ENCODE measurements around the gene XPNPEP2.

The XPNPEP2 gene

DNA sequence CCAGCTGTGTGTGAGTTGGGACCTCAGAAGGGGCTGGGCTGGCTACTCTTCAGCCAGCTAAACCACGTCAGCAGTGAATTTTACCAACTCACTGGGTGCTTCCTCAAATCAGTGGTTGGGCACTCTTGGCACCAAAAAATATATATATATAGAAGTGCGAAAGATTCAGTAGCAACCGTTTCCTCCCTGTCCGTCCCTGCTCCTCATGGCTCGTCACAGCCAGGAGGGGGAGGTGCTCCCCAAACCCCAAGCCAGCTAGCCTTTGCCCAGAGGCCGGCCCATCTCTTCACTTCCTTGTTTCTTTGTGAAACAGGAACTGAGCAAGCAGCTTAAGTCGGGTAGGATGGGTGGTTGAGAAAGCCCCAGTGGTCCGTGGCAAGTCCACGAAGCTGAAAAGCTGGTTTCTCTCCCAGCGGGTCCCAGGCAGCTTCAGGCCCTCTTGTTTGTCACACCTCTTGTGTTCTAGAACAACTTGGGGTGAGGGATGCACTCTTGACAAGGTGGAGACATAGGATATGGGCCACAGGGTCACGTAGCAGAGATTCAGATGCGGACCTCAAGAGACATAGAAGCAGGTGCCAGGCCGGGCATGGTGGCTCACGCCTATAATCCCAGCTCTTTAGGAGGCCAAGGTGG, 34.1 kb downstream of the XPNPEP2 start:
- TF ChIP-seq TEAD4 (IDR thresholded peaks at IDR 0.05) (no peak), TCF12 (IDR thresholded peaks at IDR 0.05; ENCODE audit: low read depth) (no peak), RAD21 (IDR thresholded peaks at IDR 0.05; ENCODE audit: low read depth) (no peak), ZBTB7A (IDR thresholded peaks at IDR 0.05; ENCODE audit: low read depth) (no peak), EP300 (IDR thresholded peaks at IDR 0.05; ENCODE audit: borderline replicate concordance) (no peak), FOXM1 (IDR thresholded peaks at IDR 0.05; ENCODE audit: borderline replicate concordance, low read depth) (no peak), CEBPB (IDR thresholded peaks at IDR 0.05) (no peak), USF1 (IDR thresholded peaks at IDR 0.05) (no peak), TAF1 (IDR thresholded peaks at IDR 0.05; ENCODE audit: low read depth) (no peak), CREB1 (IDR thresholded peaks at IDR 0.05; ENCODE audit: low read depth) (no peak), EGR1 (IDR thresholded peaks at IDR 0.05) (no peak), NFIC (IDR thresholded peaks at IDR 0.05) (no peak), REST (IDR thresholded peaks at IDR 0.05; ENCODE audit: low read depth) (no peak), YY1 (IDR thresholded peaks at IDR 0.05; ENCODE audit: low read depth) (no peak)
- TF ChIP-seq, protein P1, sequence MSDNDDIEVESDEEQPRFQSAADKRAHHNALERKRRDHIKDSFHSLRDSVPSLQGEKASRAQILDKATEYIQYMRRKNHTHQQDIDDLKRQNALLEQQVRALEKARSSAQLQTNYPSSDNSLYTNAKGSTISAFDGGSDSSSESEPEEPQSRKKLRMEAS (IDR thresholded peaks at IDR 0.05) = no peak

DNA sequence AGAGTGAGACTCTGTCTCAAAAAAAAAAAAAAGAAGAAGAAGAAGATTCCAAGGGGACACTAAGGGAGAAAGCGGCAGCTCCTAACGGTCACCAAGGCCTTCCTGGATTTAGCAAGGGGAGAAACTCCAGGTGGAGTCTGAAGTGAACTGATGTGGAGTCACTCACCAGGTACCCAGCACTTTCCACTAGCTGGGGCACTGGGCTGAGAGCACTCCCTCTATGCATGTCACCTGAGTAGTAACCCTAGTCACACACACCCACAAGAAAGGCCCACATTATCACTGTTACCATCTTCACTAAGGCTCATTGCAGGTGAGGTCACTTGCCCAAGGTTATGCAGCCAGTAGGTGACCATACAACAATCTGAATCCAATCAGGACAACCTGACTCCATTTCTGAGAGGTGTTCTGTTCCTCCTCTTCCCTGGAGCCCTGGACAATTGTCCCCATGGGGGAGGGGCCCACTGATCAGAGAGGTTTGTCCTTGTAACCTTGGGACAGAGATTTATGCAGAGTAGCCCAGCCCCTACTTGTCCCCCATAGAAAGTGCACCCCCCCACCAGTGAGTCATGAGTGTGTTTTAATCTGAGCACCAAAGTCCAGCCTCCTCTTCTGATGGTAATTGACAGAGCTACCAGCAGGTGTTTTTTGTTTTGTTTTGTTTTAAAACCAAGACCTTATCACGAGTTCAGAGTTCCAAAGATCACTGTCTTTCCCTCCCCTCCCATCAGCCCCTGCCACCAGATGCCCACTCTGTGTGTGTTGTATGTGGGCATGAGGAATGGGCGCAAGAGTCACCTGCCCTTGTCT, 35.1 kb downstream of the XPNPEP2 start:
- TF ChIP-seq YY1 (IDR thresholded peaks at IDR 0.05; ENCODE audit: low read depth) = no peak
- TF ChIP-seq ZBTB7A (IDR thresholded peaks at IDR 0.05; ENCODE audit: low read depth) = no peak
- no peak for TF ChIP-seq EP300 (IDR thresholded peaks at IDR 0.05; ENCODE audit: borderline replicate concordance)
- TF ChIP-seq EGR1 (IDR thresholded peaks at IDR 0.05) = no peak
- no peak for TF ChIP-seq TCF12 (IDR thresholded peaks at IDR 0.05; ENCODE audit: low read depth)
- TF ChIP-seq FOXM1 (IDR thresholded peaks at IDR 0.05; ENCODE audit: borderline replicate concordance, low read depth) = no peak
- TF ChIP-seq, protein P1 (IDR thresholded peaks at IDR 0.05) = no peak
- no peak for TF ChIP-seq TEAD4 (IDR thresholded peaks at IDR 0.05)
- no peak for TF ChIP-seq NFIC (IDR thresholded peaks at IDR 0.05)
- no peak for TF ChIP-seq CREB1 (IDR thresholded peaks at IDR 0.05; ENCODE audit: low read depth)
- no peak for TF ChIP-seq CEBPB (IDR thresholded peaks at IDR 0.05)
- TF ChIP-seq REST (IDR thresholded peaks at IDR 0.05; ENCODE audit: low read depth) = no peak
- TF ChIP-seq TAF1 (IDR thresholded peaks at IDR 0.05; ENCODE audit: low read depth) = no peak
- TF ChIP-seq USF1 (IDR thresholded peaks at IDR 0.05) = no peak
- TF ChIP-seq RAD21 (IDR thresholded peaks at IDR 0.05; ENCODE audit: low read depth) = no peak

DNA sequence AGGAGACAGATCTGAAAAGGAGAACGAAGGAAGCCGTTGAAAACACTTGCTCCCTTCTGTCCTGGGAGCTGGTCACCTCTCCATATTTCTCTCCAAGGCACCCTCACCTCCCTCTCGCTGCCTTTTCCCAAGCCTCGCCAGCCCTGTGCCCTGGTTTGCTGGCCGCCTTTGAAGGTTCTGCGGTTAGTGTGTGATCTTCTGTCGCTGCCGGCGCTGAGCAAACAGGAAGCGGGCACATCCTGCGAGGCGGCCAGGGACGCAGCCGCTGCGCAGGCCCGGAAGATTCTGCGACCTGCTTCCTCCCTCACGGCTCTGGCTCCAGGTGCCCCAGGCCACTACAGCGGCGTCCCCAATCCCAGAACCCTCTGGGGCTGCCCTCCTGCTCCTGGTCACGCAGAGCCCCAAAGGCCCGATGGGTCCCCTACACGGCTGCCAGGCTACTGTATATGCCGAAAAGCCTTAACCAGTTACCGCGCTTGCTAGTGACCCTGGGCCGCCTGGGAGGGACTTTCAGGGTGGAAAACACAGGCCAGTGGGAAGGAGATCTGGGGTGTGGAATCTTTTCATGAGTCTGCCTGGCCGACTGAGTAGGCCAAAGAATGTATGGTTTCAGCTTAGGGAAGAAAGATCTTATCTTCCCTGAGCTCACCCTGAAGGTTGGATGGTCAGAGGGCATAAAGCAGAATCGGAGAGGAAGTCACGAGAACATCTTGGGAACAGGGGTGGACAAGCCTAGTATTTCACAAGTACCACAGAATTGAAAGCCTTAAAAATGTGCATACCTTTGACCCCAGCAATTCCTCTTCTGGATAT, 38.6 kb downstream of the XPNPEP2 start:
- TF ChIP-seq CREB1 (IDR thresholded peaks at IDR 0.05; ENCODE audit: low read depth) = no peak
- no peak for TF ChIP-seq TEAD4 (IDR thresholded peaks at IDR 0.05)
- TF ChIP-seq CEBPB (IDR thresholded peaks at IDR 0.05) = no peak
- TF ChIP-seq EGR1 (IDR thresholded peaks at IDR 0.05) = no peak
- no peak for TF ChIP-seq YY1 (IDR thresholded peaks at IDR 0.05; ENCODE audit: low read depth)
- TF ChIP-seq NFIC (IDR thresholded peaks at IDR 0.05) = no peak
- no peak for TF ChIP-seq RAD21 (IDR thresholded peaks at IDR 0.05; ENCODE audit: low read depth)
- no peak for TF ChIP-seq ZBTB7A (IDR thresholded peaks at IDR 0.05; ENCODE audit: low read depth)
- TF ChIP-seq EP300 (IDR thresholded peaks at IDR 0.05; ENCODE audit: borderline replicate concordance) = no peak
- TF ChIP-seq, protein P1 (IDR thresholded peaks at IDR 0.05) = no peak
- no peak for TF ChIP-seq TCF12 (IDR thresholded peaks at IDR 0.05; ENCODE audit: low read depth)
- TF ChIP-seq USF1 (IDR thresholded peaks at IDR 0.05) = no peak
- TF ChIP-seq REST (IDR thresholded peaks at IDR 0.05; ENCODE audit: low read depth) = no peak
- TF ChIP-seq TAF1 (IDR thresholded peaks at IDR 0.05; ENCODE audit: low read depth) = no peak
- no peak for TF ChIP-seq FOXM1 (IDR thresholded peaks at IDR 0.05; ENCODE audit: borderline replicate concordance, low read depth)
